NAMALWA (cell line): ENCODE data around the gene SPOCK2.
"Not testable (repeated sequence)": the region's sequence is repeated elsewhere in the genome, so short reads cannot be mapped to it uniquely, and the experiment has no call there.

Experiments
- DNase-seq: peaks from one replicate; pipeline ENCODE4 v3.0.0-alpha.2; 2015; ENCODE audit warnings: low spot score

SPOCK2 gene

DNA sequence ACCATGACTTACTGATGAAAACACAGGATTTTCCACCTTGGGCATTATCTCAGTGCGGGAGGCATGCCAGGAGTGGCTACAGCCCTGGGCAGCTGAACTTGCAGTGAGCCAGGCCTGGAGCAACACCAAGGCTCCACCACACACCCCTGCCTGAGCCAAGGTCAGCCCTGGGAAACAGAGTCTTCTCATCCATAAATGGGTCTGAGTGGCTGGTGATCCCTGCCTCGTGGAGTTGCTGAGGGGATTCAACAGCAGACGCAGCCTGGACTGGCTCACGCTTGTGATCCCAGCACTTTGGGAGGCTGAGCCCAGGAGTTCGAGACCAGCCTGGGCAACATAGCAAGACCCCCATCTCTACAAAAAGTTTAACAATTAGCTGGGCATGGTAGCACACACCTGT, 32.2 kb downstream of the SPOCK2 start:
- DNase-seq, result no peak

DNA sequence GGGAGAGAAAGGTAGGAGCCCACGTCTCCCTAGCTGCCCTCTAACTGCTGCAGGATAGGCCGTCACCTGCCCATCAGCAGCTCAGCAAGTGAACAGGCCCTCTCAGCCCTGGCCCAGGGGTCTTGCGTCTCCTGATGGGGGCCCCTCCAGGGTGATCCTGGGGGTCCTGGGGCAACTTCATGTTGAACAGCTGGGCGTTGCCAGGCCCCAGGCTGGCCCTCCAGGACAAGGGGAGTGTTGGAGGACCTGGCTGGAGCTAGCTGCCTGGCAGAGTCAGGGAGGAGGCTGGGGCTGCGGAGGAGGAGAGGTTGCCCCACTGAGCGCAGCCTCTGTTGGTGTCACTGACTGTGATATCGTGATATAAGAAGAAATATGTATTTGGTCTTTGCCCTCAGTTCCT, 34.7 kb downstream of the SPOCK2 start:
- no peak for DNase-seq

DNA sequence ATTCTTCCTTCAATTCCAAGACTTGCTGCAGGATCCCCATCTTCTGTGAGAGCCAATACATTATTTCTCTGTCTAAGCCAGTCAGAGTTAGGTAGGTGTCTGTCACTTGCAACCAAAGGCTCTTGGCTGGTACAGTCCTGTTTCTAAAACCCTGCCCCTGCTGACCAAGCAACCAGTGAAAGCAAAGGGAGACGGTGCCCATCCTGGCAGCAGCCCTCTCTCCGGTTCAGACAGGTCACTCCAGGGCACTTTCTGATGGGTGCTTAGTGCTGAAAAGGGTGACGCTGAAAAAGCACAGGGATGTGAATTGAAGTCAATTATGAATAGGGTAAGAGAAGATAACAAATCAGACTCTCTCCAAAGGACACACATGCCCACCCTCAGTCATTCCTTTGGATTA, 37.5 kb downstream of the SPOCK2 start:
- no peak for DNase-seq

DNA sequence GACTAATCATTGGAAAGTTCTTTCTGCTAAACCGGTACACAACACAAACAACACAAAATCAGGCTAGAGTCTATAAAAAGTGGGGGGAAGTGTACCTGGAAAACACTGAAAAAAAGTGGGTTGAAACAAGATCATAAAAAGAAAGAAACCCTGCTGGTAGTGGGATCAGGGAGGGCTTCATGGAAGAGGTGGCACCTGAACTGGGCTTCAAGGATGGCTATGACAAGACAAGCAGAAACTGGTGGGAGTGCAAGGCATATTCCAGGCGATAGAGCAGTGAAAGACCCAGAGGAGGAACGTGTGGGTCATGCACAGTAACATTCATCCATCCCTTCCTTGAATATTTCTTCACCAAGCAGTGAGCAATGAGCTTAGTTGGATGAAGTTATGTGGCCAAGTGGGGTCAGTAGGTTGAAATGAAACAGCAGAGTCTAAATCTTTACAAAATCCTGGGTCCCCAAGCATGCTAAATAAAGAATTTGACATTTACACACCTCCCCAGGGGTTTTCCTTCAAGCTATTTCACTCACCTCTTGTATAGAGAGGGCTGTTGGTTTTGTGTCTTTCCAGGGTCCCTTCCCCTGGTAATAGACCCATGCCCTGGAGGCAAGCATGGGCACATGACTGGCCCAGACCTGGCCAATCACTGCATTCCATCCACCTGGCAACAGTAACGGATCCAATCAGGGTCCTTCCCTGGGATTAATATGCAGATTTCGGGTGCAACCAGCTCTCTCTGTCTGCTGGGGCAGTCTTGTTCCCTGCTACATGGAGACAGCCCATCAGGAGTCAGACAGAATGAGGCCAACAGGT, 38.2 kb downstream of the SPOCK2 start:
- peak; percentile 3 for DNase-seq

DNA sequence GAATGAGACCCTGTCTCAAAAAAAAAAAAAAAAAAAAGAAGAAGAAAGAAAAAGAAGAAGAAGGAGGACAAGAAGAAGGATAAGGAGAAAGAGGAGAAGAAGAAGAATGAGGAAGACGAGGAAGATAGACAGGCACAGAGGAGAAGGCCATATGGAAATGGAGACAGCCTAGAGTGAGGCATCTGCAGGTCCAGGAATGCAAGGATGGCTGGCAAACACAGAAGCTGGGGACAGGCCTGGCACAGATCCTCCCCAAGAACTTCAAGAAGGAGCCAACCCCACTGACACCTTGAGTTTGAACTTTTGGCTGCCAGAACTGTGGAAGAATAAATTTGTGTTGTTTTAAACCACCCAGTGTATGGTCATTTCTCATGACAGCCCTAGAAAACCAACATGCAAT, 38.9 kb downstream of the SPOCK2 start:
- no peak for DNase-seq

DNA sequence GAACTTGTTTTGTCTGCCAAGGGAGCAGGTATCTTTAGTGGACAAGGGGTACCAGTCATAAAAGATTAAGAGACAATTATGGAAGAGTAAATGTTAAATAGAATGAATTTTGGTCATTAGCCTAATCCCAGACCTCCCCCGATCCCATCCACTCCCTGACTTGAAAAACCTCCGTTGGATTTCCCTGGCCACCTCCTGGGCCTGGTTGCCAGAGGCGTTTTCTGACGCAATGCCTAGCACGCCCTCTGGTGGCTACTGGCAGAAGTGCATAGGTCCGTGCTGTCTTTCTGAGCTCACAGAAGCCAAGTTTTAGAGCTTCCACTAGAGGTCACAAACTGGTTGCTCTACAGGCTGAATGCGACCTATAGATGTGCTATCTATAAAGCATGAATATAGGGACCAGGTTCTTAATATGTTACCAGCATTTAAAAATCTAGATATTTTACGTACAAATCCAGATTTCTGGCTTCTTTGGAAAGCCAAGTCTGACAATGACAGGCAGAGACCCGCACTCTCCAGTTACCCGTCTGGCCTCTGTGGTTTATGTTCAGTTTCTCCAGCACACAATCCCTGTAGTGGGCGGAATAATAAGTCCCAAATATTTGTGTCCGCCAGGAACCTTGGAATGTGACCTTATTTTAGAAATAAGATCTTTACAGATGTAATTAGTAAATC, 39.8 kb downstream of the SPOCK2 start:
- peak; percentile 83 for DNase-seq

DNA sequence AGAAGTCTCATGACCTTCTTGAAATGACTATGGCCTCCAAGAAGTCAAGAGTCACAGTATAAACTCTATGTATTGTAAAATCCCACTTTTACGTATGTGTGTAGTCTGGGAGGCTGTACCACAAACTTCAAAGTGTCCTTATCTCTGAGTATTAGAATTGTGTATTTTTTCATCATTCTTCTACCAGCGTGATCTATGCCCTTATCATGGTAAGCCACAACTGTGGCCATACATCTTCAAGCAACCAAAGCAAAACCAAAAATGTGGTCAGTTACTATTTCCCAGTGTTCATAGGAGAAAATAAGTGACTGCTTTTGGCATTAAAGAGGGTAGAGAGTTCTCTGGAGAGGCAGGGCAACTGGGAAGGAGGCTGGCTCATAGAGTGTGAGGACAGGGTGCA, 42.8 kb downstream of the SPOCK2 start:
- no peak for DNase-seq

DNA sequence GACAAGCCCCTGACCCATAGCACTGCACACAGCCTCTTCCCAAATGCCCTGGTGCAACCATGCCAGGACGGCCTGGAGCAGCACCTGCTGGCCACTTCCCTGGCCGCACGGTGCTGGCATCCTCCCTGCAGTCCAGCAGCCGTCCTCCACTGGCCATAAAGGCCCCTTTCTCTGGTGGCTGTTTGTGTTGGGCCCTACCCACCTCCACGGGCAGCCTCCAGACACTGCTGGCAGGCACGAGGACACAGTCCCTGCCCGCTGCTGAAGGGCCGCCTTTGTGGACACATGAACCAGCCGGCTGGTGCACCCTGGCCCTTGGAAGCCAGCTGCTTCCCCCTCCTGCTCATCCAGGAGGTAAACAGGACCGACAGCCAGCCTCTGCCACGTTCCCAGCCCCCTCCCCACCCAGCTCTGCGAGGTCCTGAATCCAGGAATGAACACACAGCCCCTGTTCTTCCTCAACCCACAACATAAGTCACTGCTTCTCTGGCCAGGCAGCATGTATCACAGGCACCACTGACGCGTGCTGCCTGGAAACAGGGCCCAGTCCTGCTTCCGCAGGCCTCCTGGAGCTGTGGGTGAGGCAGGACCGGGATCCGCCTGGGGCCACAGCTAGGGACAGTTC, 43.8 kb downstream of the SPOCK2 start:
- DNase-seq, result no peak

DNA sequence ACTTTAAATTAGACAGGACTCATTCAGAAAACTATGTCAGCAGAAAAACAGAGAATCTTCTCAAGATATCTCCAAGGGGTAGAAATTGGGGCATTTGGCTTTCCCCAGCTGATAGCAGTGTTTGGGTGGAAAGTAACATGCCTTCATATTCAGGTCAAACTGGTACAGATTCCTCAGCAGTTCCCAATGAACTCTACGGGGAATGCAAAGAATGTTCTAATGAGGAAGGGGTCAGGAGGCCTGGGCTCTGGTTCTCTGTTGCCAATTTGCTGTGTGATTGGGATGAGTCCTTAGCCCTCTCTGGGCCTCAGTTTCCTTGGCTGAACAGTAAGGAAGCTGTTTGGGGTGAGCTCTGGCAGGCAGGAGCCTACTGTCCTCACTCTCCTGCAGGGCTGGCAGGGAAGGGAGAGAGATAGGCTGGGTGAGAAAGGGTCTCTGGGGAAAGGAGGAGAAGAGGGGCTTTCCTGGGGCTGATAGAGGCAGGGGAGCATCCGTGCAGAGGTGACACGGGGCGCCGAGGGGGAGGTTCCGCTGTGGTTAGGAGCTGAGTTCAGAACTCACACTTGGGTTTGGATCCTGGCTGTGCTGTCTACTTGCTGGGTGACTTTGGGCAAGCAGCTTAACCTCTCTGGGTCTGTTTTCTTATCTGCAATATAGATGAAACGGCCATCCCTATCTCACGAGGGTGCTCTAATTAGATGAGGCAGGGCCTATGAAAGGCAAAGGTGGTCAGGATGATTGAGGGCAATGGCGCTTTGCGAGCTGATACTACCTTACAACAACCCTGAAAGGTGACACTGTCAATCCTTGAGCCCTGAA, 45.1 kb downstream of the SPOCK2 start:
- DNase-seq, result no peak

DNA sequence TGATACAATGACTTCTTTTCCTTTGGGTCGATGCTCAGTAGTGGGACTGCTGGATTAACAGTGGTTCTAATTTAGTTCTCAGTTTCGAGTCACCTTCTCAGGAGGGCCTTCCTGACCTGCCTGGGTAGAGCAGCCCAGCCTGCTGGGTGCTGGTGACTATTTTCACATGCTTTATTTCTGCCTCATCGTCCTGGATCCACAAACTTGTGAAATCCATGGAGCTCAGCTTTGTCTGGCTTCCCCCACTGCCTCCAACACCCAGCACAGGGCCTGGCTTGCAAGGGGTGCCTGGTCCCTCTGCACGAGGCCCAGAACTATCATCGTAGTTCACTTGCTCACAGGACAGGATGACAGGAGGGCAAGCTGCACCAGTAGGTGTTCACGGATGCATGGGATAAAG, 46.9 kb downstream of the SPOCK2 start:
- no peak for DNase-seq

DNA sequence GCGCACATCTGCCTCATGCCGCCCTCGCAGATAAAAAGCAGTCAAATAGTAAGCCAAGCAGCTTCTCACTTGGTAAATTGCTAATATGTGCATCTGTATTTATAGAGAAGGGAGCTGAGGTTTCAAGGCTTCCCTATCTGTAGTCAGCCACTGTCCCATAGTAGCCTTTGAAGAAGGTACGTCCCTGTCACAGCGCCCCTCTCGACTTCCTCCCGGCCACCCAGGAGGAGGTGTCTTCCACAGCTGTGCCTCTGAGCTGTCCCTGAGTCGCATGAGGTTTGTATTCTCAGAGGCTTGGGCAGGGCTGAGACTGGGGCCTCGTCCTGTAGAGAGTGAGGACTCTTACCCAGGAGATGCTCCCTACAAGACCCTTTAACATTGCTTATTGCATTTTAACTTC, 49.0 kb downstream of the SPOCK2 start:
- DNase-seq, result no peak

DNA sequence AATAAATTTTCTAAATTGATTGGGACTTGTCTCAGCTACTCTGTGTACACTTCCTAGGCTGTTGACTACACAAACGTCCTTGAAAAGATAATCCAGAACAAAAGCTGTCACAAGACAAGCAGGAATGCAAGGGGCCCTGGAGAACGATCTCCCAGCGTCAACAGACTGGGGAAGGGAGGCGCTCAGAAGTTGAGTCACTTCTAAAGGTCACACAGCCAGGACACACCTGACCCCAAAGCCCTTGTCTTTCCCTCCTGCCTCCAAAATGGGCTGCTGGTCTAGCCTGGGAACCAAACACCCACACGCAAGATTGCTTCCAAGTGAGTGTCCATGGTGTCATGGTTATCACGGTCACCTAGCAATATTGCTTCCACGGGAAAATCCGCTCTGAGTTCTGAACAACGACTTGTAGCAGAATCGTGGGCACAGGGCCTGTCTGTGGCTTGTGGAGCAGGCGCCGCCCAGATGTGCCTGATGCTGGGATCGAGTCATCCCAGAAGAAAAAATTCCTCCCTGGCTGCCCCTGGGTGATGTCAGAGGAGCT, 49.8 kb downstream of the SPOCK2 start:
- DNase-seq, result no peak

DNA sequence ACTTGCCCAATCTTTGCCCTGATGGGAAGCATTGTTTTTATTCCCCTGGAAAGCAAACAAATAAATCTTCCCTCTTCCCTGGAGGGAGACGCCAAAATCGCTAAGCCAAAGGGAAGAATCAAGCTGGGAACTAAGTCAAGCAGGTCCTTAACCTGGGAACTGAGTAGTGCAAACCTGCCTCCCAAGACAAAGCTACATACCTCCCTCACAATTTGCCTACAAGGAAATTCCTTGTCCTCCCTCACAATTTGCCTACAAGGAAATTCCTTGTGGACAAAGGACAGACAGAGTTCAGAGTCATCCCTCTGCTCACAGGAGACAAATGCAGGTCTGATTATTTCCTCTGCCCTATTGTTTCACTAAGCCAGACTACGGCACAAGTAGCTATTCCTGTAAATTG, 50.5 kb downstream of the SPOCK2 start:
- no peak for DNase-seq

DNA sequence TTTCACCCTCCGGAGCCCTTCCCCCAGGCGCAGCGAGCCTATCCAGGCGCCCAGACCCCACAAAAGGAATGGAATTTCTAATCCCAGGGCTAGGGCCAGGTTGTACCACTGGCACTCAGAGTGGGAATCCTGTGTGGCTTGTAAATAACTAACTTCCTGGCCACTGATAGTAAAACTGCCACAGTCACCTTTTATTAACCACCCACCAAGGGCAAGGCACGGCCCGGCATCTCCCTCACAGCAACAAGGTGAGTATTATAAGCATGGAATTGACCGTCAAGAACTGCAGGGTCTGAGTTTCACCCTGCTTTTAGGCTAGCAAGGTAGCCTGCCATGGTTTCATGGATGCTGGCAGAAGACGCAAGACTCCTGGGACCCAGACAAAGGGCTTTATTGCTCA, 51.1 kb downstream of the SPOCK2 start:
- no peak for DNase-seq

DNA sequence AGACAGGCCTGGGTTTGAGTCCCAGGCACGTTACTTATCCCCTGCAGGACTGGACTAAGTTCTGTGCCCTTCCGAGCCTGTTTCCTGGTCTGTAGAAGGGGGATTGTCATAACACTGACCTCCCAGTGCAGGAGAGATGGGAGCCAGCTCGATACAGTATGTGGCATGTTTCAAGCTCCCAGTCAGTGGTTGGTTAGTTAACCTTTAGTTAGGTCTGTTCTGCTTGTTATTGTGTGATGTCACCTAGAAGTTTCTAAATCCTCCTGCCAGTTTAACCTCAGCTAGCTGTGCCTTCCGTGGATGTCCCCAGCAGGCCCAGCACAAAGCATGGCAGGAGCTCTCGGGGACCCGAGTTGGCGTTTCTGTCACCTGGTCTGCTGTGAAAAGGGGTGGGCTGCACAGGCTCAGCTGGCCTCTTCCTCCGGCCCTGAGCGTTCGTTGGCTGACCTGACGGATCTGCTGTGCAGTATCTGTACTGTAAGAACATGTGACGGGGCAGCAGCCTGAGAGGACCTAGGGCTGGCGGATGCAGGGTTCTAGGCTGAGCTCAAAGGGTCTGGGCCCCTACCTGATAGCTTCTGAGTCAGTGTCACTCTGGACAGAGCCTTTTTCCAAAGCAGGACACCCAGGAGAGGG, 53.0 kb downstream of the SPOCK2 start:
- DNase-seq, result no peak

DNA sequence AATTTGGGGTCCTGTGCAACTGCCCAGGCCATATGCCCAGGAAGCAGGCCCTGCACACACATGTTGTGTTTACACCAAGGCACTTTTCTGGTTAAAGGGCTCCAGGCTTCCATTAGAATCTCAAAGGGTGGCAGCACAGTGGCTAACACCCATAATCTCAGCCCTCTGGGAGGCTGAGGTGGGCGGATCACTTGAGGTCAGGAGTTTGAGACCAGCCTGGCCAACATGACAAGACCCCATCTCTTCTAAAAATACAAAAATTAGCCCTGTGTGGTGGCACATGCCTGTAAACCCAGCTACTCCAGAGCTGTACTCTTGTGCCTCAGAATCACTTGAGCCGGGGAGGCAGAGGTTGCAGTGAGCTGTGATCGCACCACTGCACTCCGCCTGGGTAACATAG, 53.6 kb downstream of the SPOCK2 start:
- DNase-seq, result no peak

DNA sequence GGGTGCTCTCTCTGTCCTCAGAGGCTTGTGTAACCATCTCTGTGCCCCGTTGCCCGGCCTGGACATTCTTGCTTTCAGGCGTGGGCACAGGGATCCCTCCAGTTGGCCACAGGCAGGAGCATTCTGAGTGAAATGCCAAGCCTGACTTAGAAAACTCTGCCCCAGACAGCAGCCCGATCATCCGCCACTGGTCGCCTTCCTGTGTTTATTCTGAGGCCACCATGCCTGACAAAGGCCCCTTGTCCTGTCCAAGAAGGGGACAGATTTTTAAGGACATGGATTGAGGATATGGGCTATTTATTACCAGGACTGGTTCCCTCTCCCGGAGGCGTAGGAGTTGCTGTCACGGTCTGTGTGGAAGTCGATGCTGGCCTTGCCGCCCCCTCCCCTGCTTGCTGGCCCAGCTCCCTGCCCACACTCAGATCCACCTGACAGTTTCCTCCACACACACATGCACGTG, 54.3 kb downstream of the SPOCK2 start:
- no peak for DNase-seq

DNA sequence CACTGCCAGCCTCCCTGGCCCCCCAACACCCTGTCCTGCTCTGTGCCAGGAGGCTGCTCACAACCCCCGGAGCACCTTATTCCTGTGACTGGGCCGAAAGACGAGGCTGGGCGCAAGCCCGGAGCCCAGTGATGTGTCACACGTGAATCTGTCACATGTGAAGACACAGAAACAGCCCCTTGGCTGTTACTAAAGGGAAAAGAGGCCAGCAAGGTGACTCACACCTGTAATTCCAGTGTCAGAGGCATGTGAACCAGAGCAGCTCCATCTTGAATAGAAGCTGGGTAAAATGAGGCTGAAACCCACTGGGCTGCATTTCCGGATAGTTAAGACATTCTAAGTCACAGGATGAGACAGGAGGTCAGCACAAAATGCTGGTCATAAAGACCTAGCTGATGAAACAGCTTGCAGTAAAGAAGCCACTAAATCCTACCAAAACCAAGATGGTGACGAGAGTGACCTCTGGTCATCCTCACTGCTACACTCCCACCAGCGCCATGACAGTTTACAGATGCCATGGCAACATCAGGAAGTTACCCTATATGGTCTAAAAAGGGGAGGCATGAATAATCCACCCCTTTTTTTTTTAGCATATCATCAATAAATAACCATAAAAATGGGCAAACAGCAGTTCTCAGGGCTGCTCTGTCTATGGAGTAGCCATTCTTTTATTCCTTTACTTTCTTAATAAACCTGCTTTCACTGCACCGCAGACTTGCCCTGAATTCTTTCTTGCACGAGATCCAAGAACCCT, 55.8 kb downstream of the SPOCK2 start:
- DNase-seq, result not testable (repeated sequence)

DNA sequence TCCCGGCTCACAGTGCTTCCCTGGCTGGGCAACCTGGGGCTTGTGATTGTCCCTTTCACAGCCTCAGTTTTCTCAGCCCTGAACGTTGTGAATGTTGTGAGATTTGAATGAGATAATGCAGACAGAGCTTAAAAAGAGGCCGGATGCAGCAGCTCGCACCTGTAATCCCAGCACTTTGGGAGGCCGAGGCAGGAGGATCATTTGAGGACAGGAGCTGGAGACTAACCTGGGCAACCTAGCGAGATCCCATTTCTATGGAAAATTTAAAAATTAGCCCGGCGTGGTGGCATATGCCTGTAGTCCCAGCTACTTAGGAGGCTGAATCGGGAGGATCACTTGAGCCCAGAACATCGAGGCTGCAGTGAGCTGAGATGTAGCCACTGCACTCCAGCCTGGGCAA, 56.6 kb downstream of the SPOCK2 start:
- no peak for DNase-seq

DNA sequence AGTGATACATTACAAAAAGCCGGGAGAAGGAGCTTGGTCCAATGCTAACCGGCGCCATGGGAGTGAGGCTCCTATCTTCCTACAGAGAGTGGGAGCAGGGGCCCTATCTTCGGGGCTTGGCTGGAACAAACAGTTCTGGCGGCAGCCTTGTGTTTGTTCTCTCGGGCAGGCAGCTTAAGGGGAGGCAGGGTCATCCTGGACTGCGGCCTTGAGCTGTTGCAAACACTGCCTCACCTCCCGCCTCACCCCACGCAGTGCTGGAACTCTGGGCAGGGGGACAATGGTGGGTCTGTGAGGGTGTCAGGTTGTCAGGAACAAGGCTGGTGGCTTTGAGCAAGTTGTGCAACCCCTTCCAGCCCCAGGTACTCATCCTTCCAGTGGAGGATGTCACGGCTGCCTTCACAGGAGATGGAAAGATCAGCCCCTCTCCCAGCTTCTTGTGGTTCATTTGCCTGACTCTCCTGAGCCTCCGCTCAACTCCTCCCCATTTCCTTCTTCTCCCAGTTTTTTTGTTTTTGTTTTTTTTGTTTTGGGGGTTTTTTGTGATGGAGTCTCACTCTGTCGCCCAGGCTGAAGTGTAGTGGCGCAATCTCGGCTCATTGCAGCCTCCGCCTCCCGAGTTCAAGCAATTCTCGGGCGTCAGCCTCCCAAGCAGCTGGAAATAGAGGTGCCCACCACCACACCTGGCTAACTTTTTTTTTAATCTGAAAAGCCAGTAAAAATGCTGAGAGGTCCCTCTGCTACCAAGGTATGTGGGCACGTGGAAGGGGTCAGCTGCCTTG, 57.4 kb downstream of the SPOCK2 start:
- no peak for DNase-seq
